Smooth muscle cell (in vitro differentiated cells): ENCODE results near the gene PRKAG1. TPM values are rescaled to one million over a fixed set of nuclear protein-coding genes. Genes with fewer than 3 reads are reported as not detected.

ENCODE experiments used
- DNase-seq: peaks from one replicate; lab custom pipeline; 2025; ENCODE audit not compliant: unreplicated experiment; lab: John Stamatoyannopoulos, UW
- H2AFZ ChIP-seq: fragments of 200-600 bp; sonication (generic); 2 replicates; pipeline ENCODE4 v1.6.0; 2016; ENCODE audit warnings: antibody characterized with exemption, low read depth, mild to moderate bottlenecking
- H3F3A ChIP-seq: fragments of 200-600 bp; sonication (generic); 2 replicates; pipeline ENCODE4 v1.6.0; 2017; ENCODE audit warnings: antibody characterized with exemption, low read depth
- H3K27ac ChIP-seq: fragments of 200-600 bp; sonication (generic); 2 replicates; pipeline ENCODE4 v1.5.1; 2016; ENCODE audit warnings: low read depth, mild to moderate bottlenecking
- H3K27me3 ChIP-seq: fragments of 200-600 bp; sonication (generic); 2 replicates; pipeline ENCODE4 v1.6.1; 2016; ENCODE audit warnings: low read depth, mild to moderate bottlenecking
- H3K36me3 ChIP-seq: fragments of 200-600 bp; sonication (generic); 2 replicates; pipeline ENCODE4 v1.5.1; 2016; ENCODE audit warnings: low read depth
- H3K4me1 ChIP-seq: fragments of 200-600 bp; sonication (generic); 2 replicates; pipeline ENCODE4 v1.5.1; 2016; ENCODE audit warnings: low read depth
- H3K4me2 ChIP-seq: fragments of 200-600 bp; sonication (generic); 2 replicates; pipeline ENCODE4 v1.6.0; 2016; ENCODE audit warnings: mild to moderate bottlenecking
- H3K4me3 ChIP-seq: fragments of 200-600 bp; sonication (generic); 2 replicates; pipeline ENCODE4 v1.5.1; 2016; ENCODE audit warnings: mild to moderate bottlenecking
- H3K79me2 ChIP-seq: fragments of 200-600 bp; sonication (generic); 2 replicates; pipeline ENCODE4 v1.6.0; 2016; ENCODE audit warnings: low read depth, mild to moderate bottlenecking
- H3K9ac ChIP-seq: fragments of 200-600 bp; sonication (generic); 2 replicates; pipeline ENCODE4 v1.6.0; 2016; ENCODE audit warnings: low read depth
- H3K9me3 ChIP-seq: fragments of 200-600 bp; sonication (generic); replicated peaks from 2 replicates; pipeline ENCODE4 v1.5.1; 2016; ENCODE audit warnings: low read depth
- H4K20me1 ChIP-seq: fragments of 200-600 bp; sonication (generic); 2 replicates; pipeline ENCODE4 v1.6.0; 2016; ENCODE audit warnings: low read depth
- CTCF ChIP-seq: fragments of 200-600 bp; sonication (generic); IDR thresholded peaks from 2 replicates; pipeline ENCODE4 v1.5.1; 2017; ENCODE audit warnings: borderline replicate concordance, mild to moderate bottlenecking, antibody characterized with exemption; ENCODE audit not compliant: insufficient read depth, poor library complexity, severe bottlenecking
- WGBS: methylation state at CpG from one replicate; pipeline ENCODE4 v1.1.7; 2016; ENCODE audit warnings: low lambda C conversion rate; 5-methylcytosine and 5-hydroxymethylcytosine counted together
- polyA plus RNA-seq: library from polyadenylated mRNA; unstranded; fragments of >200 nt; fragmentation: Nextera tagmentation; extraction: Ambion mirVana; gene quantifications from 2 replicates; pipeline ENCODE4 v1.2.1, GENCODE V29; 2016
- total RNA-seq: library from RNA; depleted of rRNA; stranded (reverse); fragments of >200 nt; gene quantifications from 2 replicates; pipeline ENCODE4 v1.2.3, GENCODE V29; 2014

PRKAG1 gene
- total and polyA plus RNA-seq, 2 experiments from 2014 or later = 42.5 to 62.6 TPM

- Histone ChIP-seq H3K4me2 (peak overlapping the region; percentile 89), H3K79me2 (no peaks in the 10 kb centered on the region), H4K20me1 (no peaks in the 10 kb centered on the region), H3K27me3 (peaks cover 70% of the 10 kb centered on the region), H3K27ac (no peak overlapping the region), H3K36me3 (no peaks in the 10 kb centered on the region), H3K4me1 (peaks cover 22% of the 10 kb centered on the region), H3K9ac (no peak overlapping the region), H2AFZ (peak overlapping the region; percentile 45), H3F3A (peaks cover 6% of the 10 kb centered on the region), H3K9me3 (no peaks in the 10 kb centered on the region), H3K4me3 (peak overlapping the region; percentile 49)
- no peak for DNase-seq
- TF ChIP-seq CTCF = no peak
- WGBS = 18% methylated on average over 10 of the region's 10 CpGs
Observed at GRCh38 chr12:48970702-48971334, 47.8 kb downstream of the PRKAG1 start.

DNA sequence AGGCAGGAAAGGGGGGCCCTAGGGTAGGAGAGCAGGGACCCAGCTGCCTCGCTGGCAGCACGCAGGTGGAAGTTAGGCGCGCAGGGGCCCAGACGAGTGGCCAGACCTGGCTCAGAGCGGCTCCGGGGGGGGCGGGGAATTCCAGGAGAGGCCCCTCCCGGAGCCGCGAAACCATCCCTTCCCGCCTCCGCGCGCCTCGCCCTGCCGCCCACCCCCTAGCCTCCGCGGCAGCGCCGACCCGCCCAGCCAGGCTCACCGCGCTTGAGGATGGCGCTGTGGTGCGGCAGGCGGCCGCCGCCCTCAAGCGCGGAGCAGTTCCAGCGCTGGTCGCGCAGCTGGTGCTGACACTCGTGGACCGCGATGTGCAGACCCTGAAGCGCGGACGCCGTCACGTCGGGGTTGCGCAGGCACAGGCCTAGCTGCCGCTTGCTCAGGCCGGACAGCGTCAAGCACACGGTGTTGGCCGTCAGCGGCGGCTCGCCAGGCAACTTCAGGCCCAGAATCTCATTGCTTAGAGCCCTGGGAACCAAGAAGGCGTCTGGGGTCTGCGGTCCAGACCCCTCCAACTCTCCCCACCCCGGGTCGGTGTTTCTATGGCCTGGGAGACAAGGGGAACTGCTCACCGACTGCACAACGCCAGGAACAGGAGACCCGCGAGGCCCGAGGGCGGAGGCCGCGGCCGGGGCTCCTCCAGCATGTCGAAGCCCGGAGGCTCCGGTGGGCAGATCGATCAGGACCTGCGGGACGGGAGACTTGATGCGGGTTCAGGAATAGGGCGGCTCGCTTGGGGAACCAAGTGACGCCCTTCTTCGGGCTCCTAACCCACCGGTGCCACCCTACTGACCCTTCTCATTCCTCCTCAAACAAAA is 48.5 kb downstream of the PRKAG1 start:
- Histone ChIP-seq H3K9ac (no peak overlapping the region), H3K4me1 (peaks cover 22% of the 10 kb centered on the region), H3F3A (peaks cover 6% of the 10 kb centered on the region), H3K27ac (no peak overlapping the region), H4K20me1 (no peaks in the 10 kb centered on the region), H3K4me3 (peak overlapping the region; percentile 49), H3K79me2 (no peaks in the 10 kb centered on the region), H3K36me3 (no peaks in the 10 kb centered on the region), H3K27me3 (peaks cover 67% of the 10 kb centered on the region), H3K4me2 (peak overlapping the region; percentile 89), H3K9me3 (no peaks in the 10 kb centered on the region), H2AFZ (peak overlapping the region; percentile 45)
- 7% methylated on average over 77 of the region's 77 CpGs for WGBS
- no peak for DNase-seq
- no peak for TF ChIP-seq CTCF

- H3K9ac ChIP-seq = no peak overlapping the region
- H3K27me3 ChIP-seq = peaks cover 59% of the 10 kb centered on the region
- no peak for TF ChIP-seq CTCF
- 58% methylated on average over 8 of the region's 8 CpGs for WGBS
- H3K4me3 ChIP-seq = no peak overlapping the region
- peak overlapping the region; percentile 89 for H3K4me2 ChIP-seq
- no peak for DNase-seq
- peaks cover 6% of the 10 kb centered on the region for H3F3A ChIP-seq
- H3K9me3 ChIP-seq = no peaks in the 10 kb centered on the region
- no peak overlapping the region for H3K27ac ChIP-seq
- no peaks in the 10 kb centered on the region for H4K20me1 ChIP-seq
- no peaks in the 10 kb centered on the region for H3K79me2 ChIP-seq
- no peak overlapping the region for H2AFZ ChIP-seq
- H3K36me3 ChIP-seq = no peaks in the 10 kb centered on the region
- H3K4me1 ChIP-seq = peaks cover 22% of the 10 kb centered on the region
Observed at GRCh38 chr12:48969160-48969771, 49.3 kb downstream of the PRKAG1 start.
